Liver (tissue), 3 donors: ENCODE data around the gene TEC.

Experiments used
- CTCF ChIP-seq: fragments of 150-350 bp; IDR thresholded peaks from 2 replicates; pipeline ENCODE4 v1.5.1; 2017; ENCODE audit warnings: improper control_type of control experiment, low read depth, low read length; ENCODE audit not compliant: missing input control
- HNF4G ChIP-seq: IDR thresholded peaks from 2 replicates; pipeline ENCODE4 v1.6.1; 2016; ENCODE audit warnings: antibody characterized with exemption
- MAX ChIP-seq: IDR thresholded peaks from 2 replicates; pipeline ENCODE4 v1.6.1; 2016; ENCODE audit warnings: antibody characterized with exemption
- TAF1 ChIP-seq: conservative IDR thresholded peaks from 2 replicates; pipeline ENCODE4 v1.6.1; 2016; ENCODE audit warnings: antibody characterized with exemption, mild to moderate bottlenecking
- YY1 ChIP-seq: IDR thresholded peaks from 2 replicates; pipeline ENCODE4 v1.6.1; 2016; ENCODE audit warnings: antibody characterized with exemption, mild to moderate bottlenecking
- donor health status: healthy.
- donor health status: healthy.

GRCh38 chr4:48266781-48267180, 2.9 kb downstream of the TEC start:
- TF ChIP-seq CTCF (no peak), MAX (no peak), TAF1 (no peak), YY1 (no peak), HNF4G (no peak)
